ENCODE results near the gene FCN3. TPM values are rescaled to one million over a fixed set of nuclear protein-coding genes. Genes with fewer than 3 reads are reported as not detected.

Gene FCN3
- polyA plus RNA-seq (2012; ENCODE audit: insufficient read length, low read depth) = not detected

DNA sequence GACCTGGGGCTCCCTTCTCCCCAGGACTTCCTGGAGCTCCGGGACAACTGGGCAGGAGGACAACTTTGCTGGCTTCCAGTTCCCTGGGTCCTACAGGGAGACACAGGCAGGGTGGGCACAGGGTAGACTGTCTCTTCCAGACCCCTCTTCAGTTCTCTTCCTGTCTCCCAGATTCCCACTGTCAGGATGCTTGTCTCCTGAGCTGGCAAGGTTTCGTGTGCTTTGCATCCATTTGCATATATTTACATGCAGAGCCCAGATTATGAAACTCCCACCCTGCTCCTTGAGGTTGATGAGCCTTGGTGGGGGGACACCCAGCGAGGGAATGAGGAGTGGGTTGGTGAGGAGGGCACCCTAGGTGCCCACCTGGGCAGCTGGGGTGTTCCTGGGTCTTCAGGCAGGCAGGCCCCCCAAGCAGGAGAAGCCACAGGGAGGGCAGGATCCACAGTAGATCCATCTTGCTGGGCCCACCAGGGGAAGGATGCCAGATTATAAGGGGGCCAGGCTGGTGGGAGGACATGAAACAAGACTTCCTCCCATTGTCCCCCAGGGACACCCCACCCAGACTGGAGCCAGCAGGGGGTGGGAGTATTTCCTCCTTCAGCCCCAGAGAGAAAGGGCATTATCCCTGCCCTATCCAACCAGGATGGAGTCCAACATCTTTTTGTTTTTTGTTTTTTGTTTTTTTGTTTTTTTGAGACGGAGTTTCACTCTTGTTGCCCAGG is at the start of gene FCN3:
TSS of gene FCN3 (minus strand) at position 463 of the 725 bp plus-strand sequence. CDS start at position 457, 6 bp downstream.
- no peak for TF ChIP-seq POLR2AphosphoS5 (IDR thresholded peaks at IDR 0.05; ENCODE audit: low read depth, low read length)
- TF ChIP-seq TAF1 (IDR thresholded peaks at IDR 0.05; ENCODE audit: borderline replicate concordance, insufficient read depth, low read length) = no peak
- TF ChIP-seq, protein P1, sequence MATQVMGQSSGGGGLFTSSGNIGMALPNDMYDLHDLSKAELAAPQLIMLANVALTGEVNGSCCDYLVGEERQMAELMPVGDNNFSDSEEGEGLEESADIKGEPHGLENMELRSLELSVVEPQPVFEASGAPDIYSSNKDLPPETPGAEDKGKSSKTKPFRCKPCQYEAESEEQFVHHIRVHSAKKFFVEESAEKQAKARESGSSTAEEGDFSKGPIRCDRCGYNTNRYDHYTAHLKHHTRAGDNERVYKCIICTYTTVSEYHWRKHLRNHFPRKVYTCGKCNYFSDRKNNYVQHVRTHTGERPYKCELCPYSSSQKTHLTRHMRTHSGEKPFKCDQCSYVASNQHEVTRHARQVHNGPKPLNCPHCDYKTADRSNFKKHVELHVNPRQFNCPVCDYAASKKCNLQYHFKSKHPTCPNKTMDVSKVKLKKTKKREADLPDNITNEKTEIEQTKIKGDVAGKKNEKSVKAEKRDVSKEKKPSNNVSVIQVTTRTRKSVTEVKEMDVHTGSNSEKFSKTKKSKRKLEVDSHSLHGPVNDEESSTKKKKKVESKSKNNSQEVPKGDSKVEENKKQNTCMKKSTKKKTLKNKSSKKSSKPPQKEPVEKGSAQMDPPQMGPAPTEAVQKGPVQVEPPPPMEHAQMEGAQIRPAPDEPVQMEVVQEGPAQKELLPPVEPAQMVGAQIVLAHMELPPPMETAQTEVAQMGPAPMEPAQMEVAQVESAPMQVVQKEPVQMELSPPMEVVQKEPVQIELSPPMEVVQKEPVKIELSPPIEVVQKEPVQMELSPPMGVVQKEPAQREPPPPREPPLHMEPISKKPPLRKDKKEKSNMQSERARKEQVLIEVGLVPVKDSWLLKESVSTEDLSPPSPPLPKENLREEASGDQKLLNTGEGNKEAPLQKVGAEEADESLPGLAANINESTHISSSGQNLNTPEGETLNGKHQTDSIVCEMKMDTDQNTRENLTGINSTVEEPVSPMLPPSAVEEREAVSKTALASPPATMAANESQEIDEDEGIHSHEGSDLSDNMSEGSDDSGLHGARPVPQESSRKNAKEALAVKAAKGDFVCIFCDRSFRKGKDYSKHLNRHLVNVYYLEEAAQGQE (IDR thresholded peaks at IDR 0.05; ENCODE audit: insufficient read depth in 1 of 2, low read depth in 2 of 2, low read length in 2 of 2) = no peak
- TF ChIP-seq FOXP2 (optimal IDR thresholded peaks at IDR 0.05; ENCODE audit: borderline replicate concordance, extremely low read depth, extremely low read length, insufficient read depth) = no peak

DNA sequence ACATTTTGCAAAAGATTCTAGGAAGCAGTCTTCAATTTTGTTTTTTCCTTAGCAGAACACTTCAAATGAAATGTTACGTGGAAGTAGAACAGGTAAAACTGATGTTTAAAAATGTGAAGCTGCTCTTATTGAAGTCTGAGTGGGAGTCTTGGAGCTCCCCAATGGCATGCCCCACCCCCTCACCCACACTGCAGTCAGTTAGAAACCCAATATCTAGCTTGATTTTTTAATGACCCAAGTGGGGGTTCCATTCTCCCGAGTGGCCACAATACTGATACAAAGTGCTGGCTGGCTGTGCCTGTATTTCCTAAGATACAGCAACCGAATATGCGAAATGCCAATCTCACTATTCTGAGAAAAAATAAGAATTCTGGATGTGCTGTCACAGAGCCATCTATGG is 49.1 kb upstream of the FCN3 start:
- TF ChIP-seq, protein P1 (IDR thresholded peaks at IDR 0.05; ENCODE audit: insufficient read depth in 1 of 2, low read depth in 2 of 2, low read length in 2 of 2) = no peak
- TF ChIP-seq POLR2AphosphoS5 (IDR thresholded peaks at IDR 0.05; ENCODE audit: low read depth, low read length) (no peak), SIN3A (IDR thresholded peaks at IDR 0.05; ENCODE audit: borderline replicate concordance, insufficient read depth, low read length) (no peak), TAF1 (IDR thresholded peaks at IDR 0.05; ENCODE audit: borderline replicate concordance, insufficient read depth, low read length) (no peak), FOXP2 (optimal IDR thresholded peaks at IDR 0.05; ENCODE audit: borderline replicate concordance, extremely low read depth, extremely low read length, insufficient read depth) (no peak)

DNA sequence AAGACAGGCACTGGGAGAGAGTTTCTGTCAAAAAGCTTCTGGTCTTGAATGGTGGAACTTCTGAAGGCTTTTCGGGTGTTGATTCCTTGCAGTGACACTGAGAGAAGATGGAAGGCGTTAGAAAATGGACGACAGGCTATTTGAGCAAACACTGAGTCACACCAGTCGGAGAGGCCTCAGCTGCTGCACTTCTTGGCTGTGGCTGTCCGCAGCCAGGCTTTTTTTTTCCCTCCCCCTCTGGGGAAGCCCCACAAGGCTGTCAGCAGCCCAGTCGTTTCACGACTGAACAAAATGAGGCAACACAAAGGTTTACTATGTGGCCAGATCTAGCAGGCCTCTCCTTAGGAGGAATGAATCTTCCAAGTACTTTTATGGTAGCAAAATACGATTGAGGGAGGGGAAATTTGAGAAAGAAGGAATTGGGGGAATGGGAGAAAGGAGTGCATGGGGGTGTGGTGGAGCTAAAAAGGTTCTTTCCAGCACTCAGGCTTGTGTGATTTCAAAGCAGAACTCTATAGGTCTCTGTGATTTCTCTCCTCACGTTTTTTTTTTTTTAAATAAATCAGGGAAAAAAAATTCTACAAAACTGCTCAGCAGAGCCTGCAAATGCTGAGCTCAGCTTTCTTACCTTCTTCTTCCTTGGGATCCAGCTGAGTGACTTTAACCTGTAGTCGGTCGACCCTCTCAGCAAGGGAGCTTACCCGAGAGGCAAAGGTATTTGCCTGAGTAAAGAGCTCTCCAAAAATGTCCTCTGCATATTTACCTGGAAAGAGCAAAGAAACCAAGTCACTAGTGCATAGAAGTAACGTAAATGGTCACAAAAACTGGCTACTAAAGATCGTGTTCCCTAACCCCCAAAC is 43.9 kb upstream of the FCN3 start:
- TF ChIP-seq TAF1 (IDR thresholded peaks at IDR 0.05; ENCODE audit: borderline replicate concordance, insufficient read depth, low read length) (no peak), SIN3A (IDR thresholded peaks at IDR 0.05; ENCODE audit: borderline replicate concordance, insufficient read depth, low read length) (no peak), FOXP2 (optimal IDR thresholded peaks at IDR 0.05; ENCODE audit: borderline replicate concordance, extremely low read depth, extremely low read length, insufficient read depth) (no peak), POLR2AphosphoS5 (IDR thresholded peaks at IDR 0.05; ENCODE audit: low read depth, low read length) (no peak)
- TF ChIP-seq, protein P1 (IDR thresholded peaks at IDR 0.05; ENCODE audit: insufficient read depth in 1 of 2, low read depth in 2 of 2, low read length in 2 of 2) = no peak

DNA sequence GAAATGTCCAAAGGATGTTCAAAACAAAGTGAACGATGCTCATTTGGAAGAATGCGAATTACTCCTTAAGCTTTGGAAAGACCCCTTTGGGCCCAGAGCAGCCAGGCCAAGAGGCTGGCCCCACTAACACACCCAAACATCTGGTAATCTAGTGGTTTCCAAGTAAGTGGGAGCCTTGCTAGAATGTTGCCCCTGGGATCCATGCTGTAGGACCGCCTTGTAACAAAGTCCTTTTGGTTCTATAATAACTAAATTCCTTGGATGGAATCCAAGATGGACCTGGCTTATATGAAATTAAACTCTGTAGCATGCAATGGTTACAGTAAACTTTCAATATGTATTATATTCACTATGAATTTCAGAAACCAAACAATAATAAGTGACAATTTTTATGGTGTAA is 43.1 kb upstream of the FCN3 start:
- TF ChIP-seq, protein P1 (IDR thresholded peaks at IDR 0.05; ENCODE audit: insufficient read depth in 1 of 2, low read depth in 2 of 2, low read length in 2 of 2) = no peak
- TF ChIP-seq POLR2AphosphoS5 (IDR thresholded peaks at IDR 0.05; ENCODE audit: low read depth, low read length) (no peak), FOXP2 (optimal IDR thresholded peaks at IDR 0.05; ENCODE audit: borderline replicate concordance, extremely low read depth, extremely low read length, insufficient read depth) (no peak), SIN3A (IDR thresholded peaks at IDR 0.05; ENCODE audit: borderline replicate concordance, insufficient read depth, low read length) (no peak), TAF1 (IDR thresholded peaks at IDR 0.05; ENCODE audit: borderline replicate concordance, insufficient read depth, low read length) (no peak)

All from PFSK-1 (cell line).